Choroid plexus epithelial cell (primary cell): ENCODE results near the gene COX6A1.

ENCODE experiments used
- DNase-seq: peaks from one replicate; pipeline ENCODE4 v3.0.0-alpha.2; 2010; ENCODE audit warnings: low read depth
- H3K4me3 ChIP-seq: 2 replicates; pipeline ENCODE4 v1.5.1; 2011; ENCODE audit warnings: low read depth, mild to moderate bottlenecking, control low read depth, low read length, moderate library complexity
- CTCF ChIP-seq: conservative IDR thresholded peaks from 2 replicates; pipeline ENCODE4 v1.5.1; 2011; ENCODE audit warnings: low read depth, mild to moderate bottlenecking, control low read depth, inconsistent platforms, low read length, moderate library complexity

COX6A1 gene

GRCh38 chr12:120468325-120468820 is 30.5 kb downstream of the COX6A1 start:
- DNase-seq = peak; percentile 76
- TF ChIP-seq CTCF = no peak
- H3K4me3 ChIP-seq = peak overlapping the region; percentile 92

GRCh38 chr12:120468821-120469449 is 31.0 kb downstream of the COX6A1 start:
- no peak for DNase-seq
- H3K4me3 ChIP-seq = peak overlapping the region; percentile 92
- peak; percentile 14 for TF ChIP-seq CTCF

- DNase-seq = peak; percentile 98
- H3K4me3 ChIP-seq = peak within 1 kb of the TSS; percentile 92
- TF ChIP-seq CTCF = peak; percentile 79
Observed at GRCh38 chr12:120469450-120470149, 31.7 kb downstream of the COX6A1 start, which contains the start of gene SRSF9. Gene SRSF9 (minus strand): TSS chr12:120469748. CDS start chr12:120469609, 139 bp downstream.

- H3K4me3 ChIP-seq = peak overlapping the region; percentile 92
- TF ChIP-seq CTCF = no peak
- peak; percentile 44 for DNase-seq
Observed at GRCh38 chr12:120470150-120470784, 32.4 kb downstream of the COX6A1 start.

- DNase-seq = no peak
- TF ChIP-seq CTCF = no peak
- H3K4me3 ChIP-seq = no peak overlapping the region
Observed at GRCh38 chr12:120472521-120472920, 34.6 kb downstream of the COX6A1 start.

- H3K4me3 ChIP-seq = no peak overlapping the region
- DNase-seq = no peak
Observed at GRCh38 chr12:120473807-120474615, 36.1 kb downstream of the COX6A1 start.

More at GRCh38 chr12:120473807-120474615, 36.1 kb downstream of the COX6A1 start:
- no peak for TF ChIP-seq CTCF
